GM23338 (cell line): Measurements from ENCODE around the gene RAB29.

Source experiments
- POLR2AphosphoS5 ChIP-seq: IDR thresholded peaks from 2 replicates; pipeline ENCODE4 v1.6.1; 2016; ENCODE audit warnings: antibody characterized with exemption, low read depth
- TF ChIP-seq, protein P1 (sequence below): IDR thresholded peaks from one replicate; pipeline ENCODE4 v1.6.1; 2018; ENCODE audit warnings: antibody characterized with exemption; ENCODE audit not compliant: unreplicated experiment

DNA sequence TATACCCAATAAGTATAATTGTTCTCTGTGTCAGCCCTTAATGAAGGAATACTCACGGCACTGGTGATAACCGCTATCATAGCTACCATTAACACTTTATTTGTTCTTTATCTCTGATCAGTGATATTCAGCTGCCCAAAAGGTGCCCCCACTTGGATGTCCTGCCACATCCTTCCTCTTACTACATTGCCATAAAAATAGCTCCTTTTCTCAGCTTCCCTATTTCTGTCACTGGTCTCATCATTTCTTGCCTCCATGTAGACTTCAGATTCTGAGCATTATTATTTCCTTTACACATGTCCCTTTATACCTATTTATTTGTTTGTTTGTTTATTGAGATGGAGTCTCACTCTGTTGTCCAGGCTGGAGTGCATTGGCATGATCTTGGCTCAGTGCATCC is 2.7 kb upstream of the RAB29 start:
- TF ChIP-seq, protein P1, sequence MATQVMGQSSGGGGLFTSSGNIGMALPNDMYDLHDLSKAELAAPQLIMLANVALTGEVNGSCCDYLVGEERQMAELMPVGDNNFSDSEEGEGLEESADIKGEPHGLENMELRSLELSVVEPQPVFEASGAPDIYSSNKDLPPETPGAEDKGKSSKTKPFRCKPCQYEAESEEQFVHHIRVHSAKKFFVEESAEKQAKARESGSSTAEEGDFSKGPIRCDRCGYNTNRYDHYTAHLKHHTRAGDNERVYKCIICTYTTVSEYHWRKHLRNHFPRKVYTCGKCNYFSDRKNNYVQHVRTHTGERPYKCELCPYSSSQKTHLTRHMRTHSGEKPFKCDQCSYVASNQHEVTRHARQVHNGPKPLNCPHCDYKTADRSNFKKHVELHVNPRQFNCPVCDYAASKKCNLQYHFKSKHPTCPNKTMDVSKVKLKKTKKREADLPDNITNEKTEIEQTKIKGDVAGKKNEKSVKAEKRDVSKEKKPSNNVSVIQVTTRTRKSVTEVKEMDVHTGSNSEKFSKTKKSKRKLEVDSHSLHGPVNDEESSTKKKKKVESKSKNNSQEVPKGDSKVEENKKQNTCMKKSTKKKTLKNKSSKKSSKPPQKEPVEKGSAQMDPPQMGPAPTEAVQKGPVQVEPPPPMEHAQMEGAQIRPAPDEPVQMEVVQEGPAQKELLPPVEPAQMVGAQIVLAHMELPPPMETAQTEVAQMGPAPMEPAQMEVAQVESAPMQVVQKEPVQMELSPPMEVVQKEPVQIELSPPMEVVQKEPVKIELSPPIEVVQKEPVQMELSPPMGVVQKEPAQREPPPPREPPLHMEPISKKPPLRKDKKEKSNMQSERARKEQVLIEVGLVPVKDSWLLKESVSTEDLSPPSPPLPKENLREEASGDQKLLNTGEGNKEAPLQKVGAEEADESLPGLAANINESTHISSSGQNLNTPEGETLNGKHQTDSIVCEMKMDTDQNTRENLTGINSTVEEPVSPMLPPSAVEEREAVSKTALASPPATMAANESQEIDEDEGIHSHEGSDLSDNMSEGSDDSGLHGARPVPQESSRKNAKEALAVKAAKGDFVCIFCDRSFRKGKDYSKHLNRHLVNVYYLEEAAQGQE: no peak
- no peak for TF ChIP-seq POLR2AphosphoS5
